ENCODE measurements around the gene UBE2E2. TPM values are rescaled to one million over a fixed set of nuclear protein-coding genes. Genes with fewer than 3 reads are reported as not detected.
A peak's percentile ranks its signal among the peaks of the same experiment; 100 is the strongest.

Gene UBE2E2
- total RNA-seq, 2 experiments from 2014 or later = 41.1 to 48.8 TPM

DNA sequence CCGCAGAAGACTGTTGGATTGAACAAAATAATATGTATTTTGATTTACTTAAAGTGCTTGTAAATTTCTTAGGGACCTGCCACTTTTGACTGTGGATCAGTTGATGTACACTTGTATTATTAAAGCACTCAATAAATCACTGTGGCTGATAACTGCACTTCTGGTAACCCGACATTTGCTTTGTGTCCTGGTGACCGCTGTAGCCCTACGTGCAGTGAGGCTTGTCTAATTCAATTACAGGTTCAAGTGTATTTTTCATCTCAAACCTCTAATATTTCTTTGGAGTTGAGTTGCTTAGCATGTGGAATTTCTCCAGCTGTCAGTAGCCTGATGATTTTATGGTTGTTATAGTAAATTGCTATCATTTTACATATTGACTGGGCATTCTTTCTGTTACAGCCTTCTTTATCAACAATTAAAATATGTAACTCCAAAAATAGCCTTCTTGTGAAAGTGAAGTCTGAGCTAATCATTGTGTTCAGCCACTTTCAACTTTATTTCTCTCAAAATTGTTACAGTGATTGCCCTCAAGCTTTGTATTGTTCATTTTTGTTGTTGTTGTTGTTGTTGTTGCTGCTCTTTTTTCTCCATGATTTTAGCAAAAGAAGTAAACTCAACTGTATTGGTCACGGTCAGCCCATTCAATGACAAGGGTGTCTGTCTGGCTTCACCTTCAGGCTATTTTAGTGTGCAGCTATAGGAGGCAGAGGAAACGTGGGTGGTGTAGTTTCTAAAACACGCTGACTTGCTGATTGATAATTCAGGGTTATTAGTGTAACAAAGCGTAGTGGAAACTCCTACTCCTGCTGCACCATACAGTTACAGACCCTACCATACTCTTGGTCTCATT is 387.5 kb downstream of the UBE2E2 start:
- TF ChIP-seq, protein P1, sequence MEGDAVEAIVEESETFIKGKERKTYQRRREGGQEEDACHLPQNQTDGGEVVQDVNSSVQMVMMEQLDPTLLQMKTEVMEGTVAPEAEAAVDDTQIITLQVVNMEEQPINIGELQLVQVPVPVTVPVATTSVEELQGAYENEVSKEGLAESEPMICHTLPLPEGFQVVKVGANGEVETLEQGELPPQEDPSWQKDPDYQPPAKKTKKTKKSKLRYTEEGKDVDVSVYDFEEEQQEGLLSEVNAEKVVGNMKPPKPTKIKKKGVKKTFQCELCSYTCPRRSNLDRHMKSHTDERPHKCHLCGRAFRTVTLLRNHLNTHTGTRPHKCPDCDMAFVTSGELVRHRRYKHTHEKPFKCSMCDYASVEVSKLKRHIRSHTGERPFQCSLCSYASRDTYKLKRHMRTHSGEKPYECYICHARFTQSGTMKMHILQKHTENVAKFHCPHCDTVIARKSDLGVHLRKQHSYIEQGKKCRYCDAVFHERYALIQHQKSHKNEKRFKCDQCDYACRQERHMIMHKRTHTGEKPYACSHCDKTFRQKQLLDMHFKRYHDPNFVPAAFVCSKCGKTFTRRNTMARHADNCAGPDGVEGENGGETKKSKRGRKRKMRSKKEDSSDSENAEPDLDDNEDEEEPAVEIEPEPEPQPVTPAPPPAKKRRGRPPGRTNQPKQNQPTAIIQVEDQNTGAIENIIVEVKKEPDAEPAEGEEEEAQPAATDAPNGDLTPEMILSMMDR (conservative IDR thresholded peaks at IDR 0.05; ENCODE audit: low read length) = no peak
- no peak for TF ChIP-seq EZH2phosphoT487 (IDR thresholded peaks at IDR 0.05; ENCODE audit: borderline replicate concordance, low read depth, low read length)
- peak overlapping the region; percentile 23 for H3K4me3 ChIP-seq (ENCODE audit: low read depth, low read length, poor library complexity, severe bottlenecking)
- H4K20me1 ChIP-seq (ENCODE audit: insufficient read depth, low read length) = no peaks in the 10 kb centered on the region
- no peaks in the 10 kb centered on the region for H3K9me3 ChIP-seq (ENCODE audit: low read length)
- H3K27ac ChIP-seq (ENCODE audit: low read depth, low read length, poor library complexity, severe bottlenecking) = peak overlapping the region; percentile 95
- peak; percentile 60 for DNase-seq (ENCODE audit: low spot score)
- intact Hi-C loops (cut with micrococcal nuclease; ENCODE audit: unreplicated experiment) = loop anchor here (2.0 to 5.0 kb wide), 2 partner anchors 210 to 248 kb away; no protein-coding TSS in a partner anchor
- no peaks in the 10 kb centered on the region for H3K79me2 ChIP-seq (ENCODE audit: insufficient read depth, low read depth, low read length)
- CTCF ChIA-PET (ENCODE audit: unreplicated experiment) = no interaction called here
- peak overlapping the region; percentile 67 for H3K4me2 ChIP-seq (ENCODE audit: low read length)
- no peaks in the 10 kb centered on the region for H3K9me2 ChIP-seq (ENCODE audit: insufficient read depth, low read length)
- peak overlapping the region; percentile 78 for H2AFZ ChIP-seq (ENCODE audit: low read length)
- H3K4me1 ChIP-seq (ENCODE audit: insufficient read depth, low read length, poor library complexity, severe bottlenecking) = peaks cover 83% of the 10 kb centered on the region
- H3K36me3 ChIP-seq (ENCODE audit: insufficient read depth, low read length) = no peaks in the 10 kb centered on the region
- POLR2A ChIA-PET = interaction anchor here (0.6 to 2.7 kb wide), 13 partner anchors 9 to 270 kb away, joined by 3 to 11 read pairs (median 4); no protein-coding TSS in a partner anchor
- BruUV-seq (replicated peaks) = no TSS peak

DNA sequence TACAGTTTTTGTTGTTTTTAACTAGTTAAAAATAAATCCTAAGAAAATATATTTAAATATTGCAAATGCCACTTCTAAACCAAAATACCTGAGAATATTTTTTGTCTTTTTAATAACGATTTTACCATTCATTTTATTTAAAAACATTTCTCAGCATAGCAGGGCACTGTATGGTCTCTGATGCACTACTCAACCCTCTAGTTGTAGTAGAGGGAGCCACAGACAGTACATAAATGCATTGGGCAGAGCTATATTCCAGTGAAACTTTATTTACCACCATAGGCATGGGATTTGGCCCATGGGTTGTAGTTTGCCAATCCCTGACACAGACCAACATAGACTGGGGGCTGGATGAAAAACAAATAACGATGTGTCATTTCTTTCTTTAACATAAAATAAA is 388.2 kb downstream of the UBE2E2 start:
- Histone ChIP-seq H3K4me2 (ENCODE audit: low read length) (peak overlapping the region; percentile 67), H3K36me3 (ENCODE audit: insufficient read depth, low read length) (peaks cover 6% of the 10 kb centered on the region), H3K9me2 (ENCODE audit: insufficient read depth, low read length) (no peaks in the 10 kb centered on the region), H4K20me1 (ENCODE audit: insufficient read depth, low read length) (no peaks in the 10 kb centered on the region), H3K79me2 (ENCODE audit: insufficient read depth, low read depth, low read length) (no peaks in the 10 kb centered on the region), H3K27ac (ENCODE audit: low read depth, low read length, poor library complexity, severe bottlenecking) (peak overlapping the region; percentile 95), H2AFZ (ENCODE audit: low read length) (peak overlapping the region; percentile 78; the same call in 1 of the 2 replicates), H3K4me3 (ENCODE audit: low read depth, low read length, poor library complexity, severe bottlenecking) (no peak overlapping the region), H3K9me3 (ENCODE audit: low read length) (peaks cover 4% of the 10 kb centered on the region), H3K4me1 (ENCODE audit: insufficient read depth, low read length, poor library complexity, severe bottlenecking) (peaks cover 83% of the 10 kb centered on the region)
- intact Hi-C loops (cut with micrococcal nuclease; ENCODE audit: unreplicated experiment) = loop anchor here (2.0 to 5.0 kb wide), 2 partner anchors 209 to 249 kb away; no protein-coding TSS in a partner anchor
- BruUV-seq (replicated peaks) = no TSS peak
- TF ChIP-seq EZH2phosphoT487 (IDR thresholded peaks at IDR 0.05; ENCODE audit: borderline replicate concordance, low read depth, low read length) = no peak
- TF ChIP-seq, protein P1 (conservative IDR thresholded peaks at IDR 0.05; ENCODE audit: low read length) = no peak
- ChIA-PET CTCF (ENCODE audit: unreplicated experiment) (no interaction called here), POLR2A (interaction anchor here (0.6 to 2.3 kb wide), 7 partner anchors 9 to 205 kb away, joined by 3 to 11 read pairs (median 4); no protein-coding TSS in a partner anchor)
- no peak for DNase-seq (ENCODE audit: low spot score)

All from OCI-LY7 (cell line).